Astrocyte (in vitro differentiated cells and primary cell): Measurements from ENCODE around the gene MAP4K4. TPM values are rescaled to one million over a fixed set of nuclear protein-coding genes. Genes with fewer than 3 reads are reported as not detected.

ENCODE experiments used
- DNase-seq: peaks from one replicate; pipeline ENCODE4 v3.0.0-alpha.2; 2010; ENCODE audit warnings: low read depth
- FAIRE-seq: peaks from 2 replicates; lab custom pipeline; 2011; peaks lifted over from hg19 to GRCh38; lab: Jason Lieb, UNC
- H2AFZ ChIP-seq: 2 replicates; pipeline ENCODE4 v1.6.0; 2012; ENCODE audit warnings: low read depth, low read length, inconsistent platforms
- H3K27ac ChIP-seq: 2 replicates; pipeline ENCODE4 v1.5.1; 2011; ENCODE audit warnings: low read depth, low read length, inconsistent platforms
- H3K27me3 ChIP-seq: 2 replicates; pipeline ENCODE4 v1.6.0; 2011; ENCODE audit warnings: low read length, inconsistent platforms; ENCODE audit not compliant: insufficient read depth
- H3K36me3 ChIP-seq: 2 replicates; pipeline ENCODE4 v1.5.1; 2011; ENCODE audit warnings: low read length, inconsistent platforms; ENCODE audit not compliant: insufficient read depth
- H3K4me1 ChIP-seq: 2 replicates; pipeline ENCODE4 v1.5.1; 2011; ENCODE audit warnings: low read length, inconsistent platforms; ENCODE audit not compliant: insufficient read depth
- H3K4me2 ChIP-seq: 2 replicates; pipeline ENCODE4 v1.6.0; 2012; ENCODE audit warnings: low read length, inconsistent platforms
- H3K4me3 ChIP-seq: 2 replicates; pipeline ENCODE4 v1.5.1; 2011; ENCODE audit warnings: low read depth, mild to moderate bottlenecking, low read length, inconsistent platforms; ENCODE audit not compliant: insufficient read depth
- H3K79me2 ChIP-seq: 2 replicates; pipeline ENCODE4 v1.6.0; 2012; ENCODE audit warnings: mild to moderate bottlenecking, low read length, inconsistent platforms; ENCODE audit not compliant: insufficient read depth
- H3K9ac ChIP-seq: 2 replicates; pipeline ENCODE4 v1.6.0; 2012; ENCODE audit warnings: mild to moderate bottlenecking, low read length, inconsistent platforms
- H3K9me3 ChIP-seq: 2 replicates; pipeline ENCODE4 v1.5.1; 2012; ENCODE audit warnings: low read depth, mild to moderate bottlenecking, low read length, inconsistent platforms; ENCODE audit not compliant: insufficient read depth
- H4K20me1 ChIP-seq: 2 replicates; pipeline ENCODE4 v1.6.0; 2012; ENCODE audit warnings: low read length, inconsistent platforms; ENCODE audit not compliant: insufficient read depth
- H3K27ac Mint-ChIP-seq: one replicate; pipeline ENCODE4 v1.8.0; 2021; ENCODE audit warnings: mild to moderate bottlenecking, mixed read lengths; ENCODE audit not compliant: unreplicated experiment
- H3K27me3 Mint-ChIP-seq: one replicate; pipeline ENCODE4 v1.8.0; 2021; ENCODE audit warnings: low read depth, mixed read lengths; ENCODE audit not compliant: unreplicated experiment
- H3K36me3 Mint-ChIP-seq: one replicate; pipeline ENCODE4 v1.8.0; 2021; ENCODE audit warnings: low read depth, mixed read lengths; ENCODE audit not compliant: unreplicated experiment
- H3K4me1 Mint-ChIP-seq: one replicate; pipeline ENCODE4 v1.8.0; 2021; ENCODE audit warnings: low read depth, mixed read lengths; ENCODE audit not compliant: unreplicated experiment
- H3K4me3 Mint-ChIP-seq: one replicate; pipeline ENCODE4 v1.8.0; 2021; ENCODE audit warnings: mild to moderate bottlenecking, moderate library complexity, mixed read lengths; ENCODE audit not compliant: unreplicated experiment
- H3K9me3 Mint-ChIP-seq: one replicate; pipeline ENCODE4 v1.8.0; 2021; ENCODE audit warnings: mild to moderate bottlenecking, mixed read lengths; ENCODE audit not compliant: unreplicated experiment
- CTCF ChIP-seq: IDR thresholded peaks from 2 replicates; pipeline ENCODE4 v1.5.1; 2011; ENCODE audit warnings: low read depth, mild to moderate bottlenecking, inconsistent platforms, low read length, moderate library complexity; ENCODE audit not compliant: insufficient read depth
- EZH2 ChIP-seq: IDR thresholded peaks from 2 replicates; pipeline ENCODE4 v1.6.1; 2012; ENCODE audit warnings: mild to moderate bottlenecking, low read length, inconsistent platforms; ENCODE audit not compliant: insufficient read depth
- total RNA-seq: library from RNA; stranded (reverse); gene quantifications from 2 replicates; pipeline ENCODE4 v1.2.1, GENCODE V29; 2021

The MAP4K4 gene
- total RNA-seq, 1 donor from 2014 or later, result 231 TPM

GRCh38 chr2:101811226-101812015, 113.9 kb downstream of the MAP4K4 start:
- DNase-seq (no peak), FAIRE-seq (no peak)
- Histone ChIP-seq H3K27ac (no peak overlapping the region), H3K4me3 (no peak overlapping the region), H3K9me3 (no peaks in the 10 kb centered on the region), H4K20me1 (peaks cover 74% of the 10 kb centered on the region), H3K27me3 (no peaks in the 10 kb centered on the region), H3K79me2 (peaks cover 100% of the 10 kb centered on the region), H2AFZ (no peak overlapping the region), H3K36me3 (no peaks in the 10 kb centered on the region), H3K9ac (no peak overlapping the region), H3K4me1 (peaks cover 25% of the 10 kb centered on the region), H3K4me2 (no peak overlapping the region)
- Mint-ChIP-seq H3K36me3 (peaks cover 2% of the 10 kb centered on the region), H3K4me1 (peaks cover 63% of the 10 kb centered on the region), H3K27me3 (no peaks in the 10 kb centered on the region), H3K27ac (peak overlapping the region; percentile 56), H3K4me3 (no peak overlapping the region), H3K9me3 (no peaks in the 10 kb centered on the region)
- TF ChIP-seq EZH2, result no peak
- no peak for TF ChIP-seq CTCF

GRCh38 chr2:101812226-101812625, 114.7 kb downstream of the MAP4K4 start:
- Histone ChIP-seq H3K4me3 (no peak overlapping the region), H4K20me1 (peaks cover 77% of the 10 kb centered on the region), H3K27ac (no peak overlapping the region), H2AFZ (no peak overlapping the region), H3K9me3 (no peaks in the 10 kb centered on the region), H3K27me3 (no peaks in the 10 kb centered on the region), H3K9ac (no peak overlapping the region), H3K36me3 (no peaks in the 10 kb centered on the region), H3K4me2 (no peak overlapping the region), H3K79me2 (peaks cover 100% of the 10 kb centered on the region), H3K4me1 (peaks cover 23% of the 10 kb centered on the region)
- Mint-ChIP-seq H3K4me1 (peaks cover 64% of the 10 kb centered on the region), H3K36me3 (peaks cover 2% of the 10 kb centered on the region), H3K9me3 (no peaks in the 10 kb centered on the region), H3K4me3 (no peak overlapping the region), H3K27ac (peak overlapping the region; percentile 66), H3K27me3 (no peaks in the 10 kb centered on the region)
- FAIRE-seq (no peak), DNase-seq (no peak)
- no peak for TF ChIP-seq CTCF
- TF ChIP-seq EZH2, result no peak

GRCh38 chr2:101814752-101815151, 117.2 kb downstream of the MAP4K4 start:
- H3K4me3 Mint-ChIP-seq, result no peak overlapping the region
- Histone ChIP-seq H3K9me3 (no peaks in the 10 kb centered on the region), H3K4me3 (no peak overlapping the region), H3K36me3 (no peaks in the 10 kb centered on the region), H4K20me1 (peaks cover 87% of the 10 kb centered on the region), H3K79me2 (peaks cover 100% of the 10 kb centered on the region), H3K27me3 (no peaks in the 10 kb centered on the region), H3K4me2 (no peak overlapping the region), H3K9ac (no peak overlapping the region), H2AFZ (no peak overlapping the region), H3K4me1 (peaks cover 37% of the 10 kb centered on the region), H3K27ac (no peak overlapping the region)
- TF ChIP-seq EZH2, result no peak
- TF ChIP-seq CTCF, result no peak
- H3K27ac Mint-ChIP-seq, result peak overlapping the region; percentile 5
- no peaks in the 10 kb centered on the region for H3K27me3 Mint-ChIP-seq
- DNase-seq (no peak), FAIRE-seq (no peak)
- peaks cover 63% of the 10 kb centered on the region for H3K4me1 Mint-ChIP-seq
- H3K9me3 Mint-ChIP-seq, result no peaks in the 10 kb centered on the region
- H3K36me3 Mint-ChIP-seq, result peaks cover 4% of the 10 kb centered on the region
